ENCODE results near the gene LONP1. TPM values are rescaled to one million over a fixed set of nuclear protein-coding genes. Genes with fewer than 3 reads are reported as not detected.

The LONP1 gene
- total and polyA plus RNA-seq, 9 donors, result 34.9 to 63.9 (median 52.9) TPM

- DNase-seq, result no peak
- Histone ChIP-seq H3K36me3 (ENCODE audit: control insufficient read depth, insufficient read depth, low read length) (peaks cover 78% of the 10 kb centered on the region), H3K4me1 (ENCODE audit: control insufficient read depth, insufficient read depth, low read length) (no peaks in the 10 kb centered on the region), H3K27me3 (ENCODE audit: control insufficient read depth, insufficient read depth, low read length) (no peaks in the 10 kb centered on the region), H3K27ac (ENCODE audit: low read length) (no peak overlapping the region), H3K9me3 (replicated peaks; ENCODE audit: control insufficient read depth, low read depth, low read length) (no peaks in the 10 kb centered on the region), H3K4me3 (ENCODE audit: low read length) (no peak overlapping the region)
- 88% methylated on average over 8 of the region's 10 CpGs for WGBS (ENCODE audit: insufficient coverage)
Measured at GRCh38 chr19:5652261-5652660, 67.7 kb downstream of the LONP1 start.

GRCh38 chr19:5651361-5651760, 68.6 kb downstream of the LONP1 start:
- 92% methylated on average over 5 of the region's 5 CpGs for WGBS (ENCODE audit: insufficient coverage)
- DNase-seq, result no peak

DNA sequence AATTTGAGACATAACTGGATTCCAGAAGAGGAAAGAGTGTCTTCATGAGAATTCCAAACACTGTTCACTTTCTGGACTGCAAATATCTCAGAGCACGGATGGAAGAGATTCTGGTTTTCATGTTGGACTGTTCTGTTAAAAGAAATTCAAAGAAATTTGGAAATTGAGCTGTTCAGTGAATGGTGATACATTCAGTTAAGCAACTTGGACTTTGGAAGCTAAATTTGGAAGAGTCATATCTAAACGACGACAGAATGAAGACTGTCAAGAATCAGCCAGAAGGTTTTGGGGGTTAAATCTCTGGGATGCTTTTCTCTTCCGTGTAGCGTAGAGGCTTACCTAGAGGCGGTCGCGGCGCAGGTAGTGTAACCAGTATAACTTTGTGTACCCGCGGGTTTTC, 71.5 kb downstream of the LONP1 start:
- H3K4me1 ChIP-seq (ENCODE audit: control insufficient read depth, insufficient read depth, low read length), result no peaks in the 10 kb centered on the region
- H3K36me3 ChIP-seq (ENCODE audit: control insufficient read depth, insufficient read depth, low read length), result peaks cover 86% of the 10 kb centered on the region
- H3K9me3 ChIP-seq (replicated peaks; ENCODE audit: control insufficient read depth, low read depth, low read length), result no peaks in the 10 kb centered on the region
- DNase-seq, result no peak
- H3K27ac ChIP-seq (ENCODE audit: low read length), result no peak overlapping the region
- WGBS (ENCODE audit: insufficient coverage), result 92% methylated on average over 3 of the region's 11 CpGs
- no peaks in the 10 kb centered on the region for H3K27me3 ChIP-seq (ENCODE audit: control insufficient read depth, insufficient read depth, low read length)
- H3K4me3 ChIP-seq (ENCODE audit: low read length), result no peak overlapping the region

More at GRCh38 chr19:5651361-5651760, 68.6 kb downstream of the LONP1 start:
- Histone ChIP-seq H3K4me1 (ENCODE audit: control insufficient read depth, insufficient read depth, low read length) (no peaks in the 10 kb centered on the region), H3K9me3 (replicated peaks; ENCODE audit: control insufficient read depth, low read depth, low read length) (no peaks in the 10 kb centered on the region), H3K36me3 (ENCODE audit: control insufficient read depth, insufficient read depth, low read length) (peaks cover 84% of the 10 kb centered on the region), H3K27me3 (ENCODE audit: control insufficient read depth, insufficient read depth, low read length) (no peaks in the 10 kb centered on the region), H3K27ac (ENCODE audit: low read length) (no peak overlapping the region), H3K4me3 (ENCODE audit: low read length) (no peak overlapping the region)

GRCh38 chr19:5646703-5647102, 73.2 kb downstream of the LONP1 start:
- H3K4me1 ChIP-seq (ENCODE audit: control insufficient read depth, insufficient read depth, low read length), result no peaks in the 10 kb centered on the region
- H3K27ac ChIP-seq (ENCODE audit: low read length), result no peak overlapping the region
- no peak for DNase-seq
- no peaks in the 10 kb centered on the region for H3K9me3 ChIP-seq (replicated peaks; ENCODE audit: control insufficient read depth, low read depth, low read length)
- H3K27me3 ChIP-seq (ENCODE audit: control insufficient read depth, insufficient read depth, low read length), result no peaks in the 10 kb centered on the region
- peaks cover 84% of the 10 kb centered on the region for H3K36me3 ChIP-seq (ENCODE audit: control insufficient read depth, insufficient read depth, low read length)
- 90% methylated on average over 2 of the region's 4 CpGs for WGBS (ENCODE audit: insufficient coverage)
- no peak overlapping the region for H3K4me3 ChIP-seq (ENCODE audit: low read length)

DNA sequence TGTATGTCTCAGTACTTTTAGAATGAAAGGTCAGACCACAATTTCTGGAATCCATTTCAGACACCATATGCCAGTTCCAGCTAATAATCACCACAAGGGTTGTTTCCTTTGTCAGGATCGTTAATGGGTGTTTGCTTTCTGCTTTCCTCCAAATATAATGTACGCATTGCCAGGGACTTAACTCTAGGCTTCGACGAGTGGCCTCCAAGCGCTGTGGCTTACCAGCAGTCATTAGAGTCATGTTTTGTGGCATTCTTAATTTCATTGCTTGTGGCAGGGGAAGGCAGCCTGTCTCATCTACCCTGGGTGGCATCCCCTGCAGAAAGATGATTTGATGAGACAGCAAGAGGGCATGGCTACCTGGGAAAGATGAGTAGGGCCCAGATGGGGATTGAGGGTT, 74.5 kb downstream of the LONP1 start:
- H3K4me3 ChIP-seq (ENCODE audit: low read length), result no peak overlapping the region
- WGBS (ENCODE audit: insufficient coverage), result no CpG with 5 or more reads among the region's 5 CpGs
- no peak overlapping the region for H3K27ac ChIP-seq (ENCODE audit: low read length)
- no peaks in the 10 kb centered on the region for H3K9me3 ChIP-seq (replicated peaks; ENCODE audit: control insufficient read depth, low read depth, low read length)
- H3K27me3 ChIP-seq (ENCODE audit: control insufficient read depth, insufficient read depth, low read length), result no peaks in the 10 kb centered on the region
- no peak for DNase-seq
- H3K36me3 ChIP-seq (ENCODE audit: control insufficient read depth, insufficient read depth, low read length), result peaks cover 78% of the 10 kb centered on the region
- no peaks in the 10 kb centered on the region for H3K4me1 ChIP-seq (ENCODE audit: control insufficient read depth, insufficient read depth, low read length)

GRCh38 chr19:5644037-5644436, 75.9 kb downstream of the LONP1 start:
- Histone ChIP-seq H3K36me3 (ENCODE audit: control insufficient read depth, insufficient read depth, low read length) (peaks cover 69% of the 10 kb centered on the region), H3K9me3 (replicated peaks; ENCODE audit: control insufficient read depth, low read depth, low read length) (no peaks in the 10 kb centered on the region), H3K4me1 (ENCODE audit: control insufficient read depth, insufficient read depth, low read length) (no peaks in the 10 kb centered on the region), H3K27ac (ENCODE audit: low read length) (no peak overlapping the region), H3K27me3 (ENCODE audit: control insufficient read depth, insufficient read depth, low read length) (no peaks in the 10 kb centered on the region), H3K4me3 (ENCODE audit: low read length) (no peak overlapping the region)
- DNase-seq, result no peak
- no CpG with 5 or more reads among the region's 2 CpGs for WGBS (ENCODE audit: insufficient coverage)

DNA sequence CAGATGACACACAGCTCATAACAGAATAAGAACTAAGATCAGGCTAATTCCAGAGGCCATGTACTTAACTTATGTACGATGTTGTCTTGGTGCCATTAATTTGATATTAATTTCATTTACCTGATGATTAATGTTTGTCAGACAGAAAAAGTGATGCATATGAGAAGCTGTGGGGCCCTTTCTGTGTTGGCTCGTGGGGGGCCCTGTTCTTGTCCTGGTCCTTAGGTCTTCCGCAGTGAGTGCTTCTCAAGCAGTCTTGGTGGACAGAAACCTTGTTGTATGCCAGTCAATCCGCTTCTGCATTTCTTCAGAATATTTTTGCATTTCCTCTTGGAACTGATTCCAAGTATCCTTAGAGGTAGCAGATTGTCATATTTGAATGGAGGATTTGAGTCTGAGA, 76.9 kb downstream of the LONP1 start:
- WGBS (ENCODE audit: insufficient coverage), result 88% methylated on average over 2 of the region's 4 CpGs
- Histone ChIP-seq H3K27ac (ENCODE audit: low read length) (no peak overlapping the region), H3K27me3 (ENCODE audit: control insufficient read depth, insufficient read depth, low read length) (no peaks in the 10 kb centered on the region), H3K36me3 (ENCODE audit: control insufficient read depth, insufficient read depth, low read length) (peaks cover 63% of the 10 kb centered on the region), H3K4me1 (ENCODE audit: control insufficient read depth, insufficient read depth, low read length) (no peaks in the 10 kb centered on the region), H3K9me3 (replicated peaks; ENCODE audit: control insufficient read depth, low read depth, low read length) (no peaks in the 10 kb centered on the region), H3K4me3 (ENCODE audit: low read length) (no peak overlapping the region)
- DNase-seq, result no peak

- H3K4me1 ChIP-seq (ENCODE audit: control insufficient read depth, insufficient read depth, low read length), result no peaks in the 10 kb centered on the region
- peaks cover 57% of the 10 kb centered on the region for H3K36me3 ChIP-seq (ENCODE audit: control insufficient read depth, insufficient read depth, low read length)
- no peaks in the 10 kb centered on the region for H3K27me3 ChIP-seq (ENCODE audit: control insufficient read depth, insufficient read depth, low read length)
- WGBS (ENCODE audit: insufficient coverage), result 86% methylated on average over 2 of the region's 2 CpGs
- no peak for DNase-seq
- no peak overlapping the region for H3K4me3 ChIP-seq (ENCODE audit: low read length)
- H3K9me3 ChIP-seq (replicated peaks; ENCODE audit: control insufficient read depth, low read depth, low read length), result no peaks in the 10 kb centered on the region
- H3K27ac ChIP-seq (ENCODE audit: low read length), result no peak overlapping the region
Measured at GRCh38 chr19:5642204-5642603, 77.7 kb downstream of the LONP1 start.

Other genes with a start within 250 kb of the LONP1 start
- 0.18 TPM for gene TINCR, start 152.2 kb downstream of the LONP1 start, total RNA-seq
- gene TINCR, start 152.2 kb downstream of the LONP1 start, polyA plus RNA-seq (ENCODE audit: insufficient read depth in 1 of 8, insufficient read length in 8 of 8, low replicate concordance in 1 of 8), result 1 to 10 TPM in 1 of 8 donors, under 1 TPM in 7; 0.28 to 3.1 (median 0.40) TPM
- 24.6 TPM for gene SAFB2, start 97.4 kb downstream of the LONP1 start, total RNA-seq
- gene SAFB2, start 97.4 kb downstream of the LONP1 start, polyA plus RNA-seq (ENCODE audit: insufficient read depth in 1 of 8, insufficient read length in 8 of 8, low replicate concordance in 1 of 8), result 10 to 100 TPM; 34.0 to 55.9 (median 45.4) TPM
- 24.7 TPM for gene SAFB, start 97.1 kb downstream of the LONP1 start, total RNA-seq
- 100 to 1,000 TPM in 2 of 8 donors, 10 to 100 TPM in 6; 82.1 to 101 (median 93.0) TPM for gene SAFB, start 97.1 kb downstream of the LONP1 start, polyA plus RNA-seq (ENCODE audit: insufficient read depth in 1 of 8, insufficient read length in 8 of 8, low replicate concordance in 1 of 8)
- 122 TPM for gene MICOS13, start 39.6 kb downstream of the LONP1 start, total RNA-seq
- 100 to 1,000 TPM in 2 of 8 donors, 10 to 100 TPM in 6; 74.4 to 115 (median 90.0) TPM for gene MICOS13, start 39.6 kb downstream of the LONP1 start, polyA plus RNA-seq (ENCODE audit: insufficient read depth in 1 of 8, insufficient read length in 8 of 8, low replicate concordance in 1 of 8)
- 5.9 TPM for gene HSD11B1L, start 39.1 kb downstream of the LONP1 start, total RNA-seq
- gene HSD11B1L, start 39.1 kb downstream of the LONP1 start, polyA plus RNA-seq (ENCODE audit: insufficient read depth in 1 of 8, insufficient read length in 8 of 8, low replicate concordance in 1 of 8), result 1 to 10 TPM; 4.2 to 6.7 (median 5.5) TPM
- 1,960 TPM for gene RPL36, start 29.9 kb downstream of the LONP1 start, total RNA-seq
- 1,000 to 10,000 TPM; 1,213 to 1,750 (median 1,363) TPM for gene RPL36, start 29.9 kb downstream of the LONP1 start, polyA plus RNA-seq (ENCODE audit: insufficient read depth in 1 of 8, insufficient read length in 8 of 8, low replicate concordance in 1 of 8)
- not detected for gene CATSPERD, start 491 bp upstream of the LONP1 start, total RNA-seq
- under 1 TPM in 1 of 8 donors, not detected in 7; 0.16 TPM for gene CATSPERD, start 491 bp upstream of the LONP1 start, polyA plus RNA-seq (ENCODE audit: insufficient read depth in 1 of 8, insufficient read length in 8 of 8, low replicate concordance in 1 of 8)
- gene PRR22, start 64.6 kb upstream of the LONP1 start, total RNA-seq, result 1.4 TPM
- gene PRR22, start 64.6 kb upstream of the LONP1 start, polyA plus RNA-seq (ENCODE audit: insufficient read depth in 1 of 8, insufficient read length in 8 of 8, low replicate concordance in 1 of 8), result 1 to 10 TPM in 7 of 8 donors, under 1 TPM in 1; 0.86 to 2.7 (median 1.3) TPM
- 17.7 TPM for gene DUS3L, start 71.0 kb upstream of the LONP1 start, total RNA-seq
- gene DUS3L, start 71.0 kb upstream of the LONP1 start, polyA plus RNA-seq (ENCODE audit: insufficient read depth in 1 of 8, insufficient read length in 8 of 8, low replicate concordance in 1 of 8), result 10 to 100 TPM; 16.3 to 26.6 (median 21.3) TPM
- gene NRTN, start 84.9 kb upstream of the LONP1 start, total RNA-seq, result 0.44 TPM
- 1 to 10 TPM in 2 of 8 donors, under 1 TPM in 6; 0.17 to 1.5 (median 0.37) TPM for gene NRTN, start 84.9 kb upstream of the LONP1 start, polyA plus RNA-seq (ENCODE audit: insufficient read depth in 1 of 8, insufficient read length in 8 of 8, low replicate concordance in 1 of 8)
- gene FUT6, start 119.6 kb upstream of the LONP1 start, total RNA-seq, result not detected
- gene FUT6, start 119.6 kb upstream of the LONP1 start, polyA plus RNA-seq (ENCODE audit: insufficient read depth in 1 of 8, insufficient read length in 8 of 8, low replicate concordance in 1 of 8), result under 1 TPM in 2 of 8 donors, not detected in 6; 0.05 to 0.09 TPM
- 0.09 TPM for gene FUT3, start 131.3 kb upstream of the LONP1 start, total RNA-seq
- gene FUT3, start 131.3 kb upstream of the LONP1 start, polyA plus RNA-seq (ENCODE audit: insufficient read depth in 1 of 8, insufficient read length in 8 of 8, low replicate concordance in 1 of 8), result under 1 TPM in 4 of 8 donors, not detected in 4; 0.06 to 0.38 (median 0.30) TPM
- not detected for gene FUT5, start 150.4 kb upstream of the LONP1 start, total RNA-seq
- under 1 TPM in 2 of 8 donors, not detected in 6; 0.10 to 0.12 TPM for gene FUT5, start 150.4 kb upstream of the LONP1 start, polyA plus RNA-seq (ENCODE audit: insufficient read depth in 1 of 8, insufficient read length in 8 of 8, low replicate concordance in 1 of 8)
- gene NDUFA11, start 183.6 kb upstream of the LONP1 start, total RNA-seq, result 312 TPM
- 100 to 1,000 TPM; 168 to 243 (median 200) TPM for gene NDUFA11, start 183.6 kb upstream of the LONP1 start, polyA plus RNA-seq (ENCODE audit: insufficient read depth in 1 of 8, insufficient read length in 8 of 8, low replicate concordance in 1 of 8)
- 4.5 TPM for gene VMAC, start 184.7 kb upstream of the LONP1 start, total RNA-seq
- gene VMAC, start 184.7 kb upstream of the LONP1 start, polyA plus RNA-seq (ENCODE audit: insufficient read depth in 1 of 8, insufficient read length in 8 of 8, low replicate concordance in 1 of 8), result 1 to 10 TPM; 2.0 to 4.4 (median 3.6) TPM
- gene CAPS, start 194.1 kb upstream of the LONP1 start, total RNA-seq, result 5.1 TPM
- 10 to 100 TPM in 1 of 8 donors, 1 to 10 TPM in 7; 3.9 to 10.1 (median 6.5) TPM for gene CAPS, start 194.1 kb upstream of the LONP1 start, polyA plus RNA-seq (ENCODE audit: insufficient read depth in 1 of 8, insufficient read length in 8 of 8, low replicate concordance in 1 of 8)

All from muscle of leg (tissue), 11 donors.